ENCODE data around the gene CNGA4.

The CNGA4 gene

GRCh38 chr11:6238902-6239301 is at the start of gene CNGA4:
Gene CNGA4 (plus strand): TSS chr11:6239089. CDS start chr11:6239207, 118 bp downstream.
- DNase-seq (ENCODE audit: low spot score), result no peak

DNA sequence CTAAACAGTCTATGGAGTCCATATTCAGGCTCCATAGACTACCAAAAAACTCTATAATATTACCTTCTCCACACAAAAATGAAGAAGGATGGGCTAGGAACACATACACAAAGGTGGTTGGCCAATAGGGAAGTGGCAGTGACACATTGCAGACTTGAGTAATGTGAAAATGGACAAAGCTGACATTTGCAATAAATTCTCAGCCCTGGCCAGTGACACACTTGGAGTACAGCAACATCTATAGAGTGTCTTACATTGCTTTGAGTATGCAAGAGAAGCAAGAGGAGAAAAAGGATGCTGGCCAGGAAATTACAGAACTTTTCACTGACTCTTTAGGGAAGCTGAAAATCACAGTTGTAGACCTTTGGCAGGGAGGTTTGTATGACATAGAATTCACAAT is 47.1 kb upstream of the CNGA4 start:
- DNase-seq (ENCODE audit: low spot score), result no peak

- no peak for DNase-seq (ENCODE audit: low spot score)
Measured at GRCh38 chr11:6194065-6194581, 44.8 kb upstream of the CNGA4 start.

DNA sequence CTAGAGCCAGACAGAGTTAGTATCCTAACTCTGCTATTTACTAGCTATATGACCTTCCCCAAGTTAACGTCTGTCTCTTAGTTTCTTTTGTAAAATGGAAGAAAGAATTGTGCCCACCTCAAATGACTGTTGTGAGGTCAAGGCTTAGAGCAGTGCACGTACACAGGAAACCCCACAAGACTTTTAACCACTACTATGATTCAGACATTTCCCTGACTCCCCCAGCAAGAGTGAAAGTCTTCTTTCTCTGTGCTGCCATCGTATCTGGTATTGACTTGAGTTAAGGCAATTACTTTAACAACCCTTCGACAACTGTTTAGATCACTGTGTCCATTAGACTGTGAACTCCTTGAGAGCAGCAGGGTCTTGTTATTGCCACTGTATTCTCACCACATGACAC is 42.5 kb upstream of the CNGA4 start:
- no peak for DNase-seq (ENCODE audit: low spot score)

DNA sequence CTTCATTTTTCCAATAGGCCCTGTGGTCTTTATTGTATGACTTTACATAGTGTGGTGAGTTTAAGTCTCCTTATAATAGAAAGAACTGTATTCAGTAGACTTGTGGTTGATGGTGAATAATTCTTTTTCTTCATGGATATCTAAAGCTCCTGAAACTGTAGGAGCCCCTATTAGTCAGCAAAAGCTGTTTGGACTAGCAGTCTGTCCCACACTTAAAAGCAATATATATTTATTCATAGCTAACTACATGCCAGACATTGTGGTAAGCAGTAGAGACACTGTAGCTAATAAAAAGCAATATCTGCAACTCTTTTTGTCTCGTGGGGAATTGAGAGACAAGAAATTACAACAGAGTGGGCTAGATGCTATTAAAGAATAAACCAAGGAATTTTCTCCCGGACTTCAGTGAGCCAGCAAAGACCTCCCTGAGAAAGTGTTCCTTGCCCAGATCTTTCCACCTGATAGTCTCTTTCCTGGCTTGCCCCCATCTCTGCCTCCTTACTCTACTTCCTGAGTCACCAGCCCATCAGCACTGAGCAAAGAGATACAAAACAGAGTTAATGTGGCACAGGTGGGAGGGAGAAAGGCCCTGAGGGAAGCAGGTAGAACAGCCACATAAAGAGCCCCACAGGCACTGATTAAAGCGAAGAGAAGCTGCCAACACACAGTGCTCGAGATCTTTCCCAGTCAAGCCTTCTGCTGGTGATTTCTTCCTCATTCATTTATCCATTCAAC is 41.3 kb upstream of the CNGA4 start:
- DNase-seq (ENCODE audit: low spot score), result no peak

DNA sequence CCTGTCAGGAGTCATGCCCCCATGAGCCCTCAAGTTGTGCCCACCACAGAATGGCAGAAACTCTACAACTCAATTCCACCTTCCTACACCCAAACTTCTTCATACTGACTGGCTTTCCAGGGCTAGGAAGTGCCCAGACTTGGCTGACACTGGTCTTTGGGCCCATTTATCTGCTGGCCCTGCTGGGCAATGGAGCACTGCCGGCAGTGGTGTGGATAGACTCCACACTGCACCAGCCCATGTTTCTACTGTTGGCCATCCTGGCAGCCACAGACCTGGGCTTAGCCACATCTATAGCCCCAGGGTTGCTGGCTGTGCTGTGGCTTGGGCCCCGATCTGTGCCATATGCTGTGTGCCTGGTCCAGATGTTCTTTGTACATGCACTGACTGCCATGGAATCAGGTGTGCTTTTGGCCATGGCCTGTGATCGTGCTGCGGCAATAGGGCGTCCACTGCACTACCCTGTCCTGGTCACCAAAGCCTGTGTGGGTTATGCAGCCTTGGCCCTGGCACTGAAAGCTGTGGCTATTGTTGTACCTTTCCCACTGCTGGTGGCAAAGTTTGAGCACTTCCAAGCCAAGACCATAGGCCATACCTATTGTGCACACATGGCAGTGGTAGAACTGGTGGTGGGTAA is 39.6 kb upstream of the CNGA4 start, which contains the start of gene OR52W1:
OR52W1 (plus strand) TSS at position 51 of the 637 bp plus-strand sequence; CDS start at position 51, 0 bp downstream.
- no peak for DNase-seq (ENCODE audit: low spot score)

- no peak for DNase-seq (ENCODE audit: low spot score)
Measured at GRCh38 chr11:6200975-6201374, 37.9 kb upstream of the CNGA4 start.

DNA sequence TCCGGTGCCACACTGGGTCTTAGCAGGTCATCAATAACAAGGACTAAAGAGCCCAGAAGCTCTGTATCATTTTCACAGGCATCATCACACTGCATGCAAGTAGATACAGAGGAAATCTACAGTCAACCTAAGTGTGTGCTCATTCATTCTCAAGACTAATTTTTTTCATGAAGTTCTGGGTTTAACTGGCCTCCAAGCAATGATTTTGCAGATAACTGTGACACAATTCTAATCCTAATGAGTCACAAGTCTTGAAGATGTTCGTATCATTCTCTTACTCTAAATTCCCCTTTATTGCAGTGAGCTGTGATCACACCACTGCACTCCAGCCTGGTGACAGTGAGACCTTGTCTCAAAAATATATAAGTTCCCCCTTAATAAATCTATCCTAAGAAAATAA is 37.4 kb upstream of the CNGA4 start:
- no peak for DNase-seq (ENCODE audit: low spot score)

DNA sequence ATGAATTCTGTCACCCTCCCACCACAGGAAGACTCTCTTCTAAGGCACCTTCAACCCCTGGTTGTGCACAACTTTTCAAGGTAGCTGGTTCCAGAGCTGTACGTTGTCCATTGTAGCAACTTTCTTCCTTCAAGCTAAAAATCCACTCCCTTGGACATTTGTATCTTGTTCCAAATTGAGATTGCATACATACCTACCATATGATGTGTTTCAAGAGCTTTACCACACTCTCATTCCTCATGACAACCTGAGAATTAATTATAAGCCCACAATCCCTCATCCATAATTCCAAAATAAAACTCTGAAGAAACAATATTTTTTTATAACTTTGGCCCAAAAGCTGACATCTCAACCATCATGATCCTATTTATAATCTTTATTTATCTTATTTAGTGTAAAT is 36.8 kb upstream of the CNGA4 start:
- DNase-seq (ENCODE audit: low spot score), result no peak

GRCh38 chr11:6203327-6203726 is 35.6 kb upstream of the CNGA4 start:
- DNase-seq (ENCODE audit: low spot score), result no peak

DNA sequence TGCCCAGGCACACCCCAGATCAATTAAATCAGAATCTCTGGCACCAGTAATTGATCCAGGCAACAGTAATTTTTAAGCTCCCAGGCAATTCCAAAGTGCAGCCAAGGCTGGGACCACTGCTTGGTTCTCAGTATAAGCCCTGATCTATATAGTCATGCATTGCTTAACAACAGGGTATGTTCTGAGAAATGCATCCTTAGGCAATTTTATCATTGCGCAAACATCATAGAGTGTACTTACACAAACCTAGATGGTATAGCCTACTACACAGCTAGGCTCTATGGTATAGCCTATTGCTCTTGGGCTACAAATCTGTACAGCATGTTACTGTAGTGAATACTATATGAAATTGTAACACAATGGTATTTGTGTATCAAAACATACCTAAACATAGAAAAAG is 34.2 kb upstream of the CNGA4 start:
- no peak for DNase-seq (ENCODE audit: low spot score)

DNA sequence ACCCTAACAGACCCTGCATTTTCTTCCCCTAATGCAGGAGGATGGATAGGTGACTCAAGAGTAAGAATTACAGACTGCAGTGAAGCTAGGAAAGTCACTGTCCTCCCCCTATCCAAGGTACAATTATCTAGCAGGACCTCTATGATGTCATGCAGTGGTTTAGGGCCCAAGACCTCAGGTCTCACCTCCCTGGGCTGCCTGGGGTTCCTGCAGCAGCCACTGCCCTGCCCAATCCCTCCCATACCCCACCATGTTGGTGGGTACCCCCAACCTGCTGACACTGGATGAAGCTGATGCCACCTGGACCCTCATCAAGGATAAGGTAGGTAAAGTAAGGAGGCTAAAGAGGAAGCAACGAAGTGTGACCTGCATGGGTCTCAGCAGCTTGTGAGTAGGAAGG is 33.5 kb upstream of the CNGA4 start, which contains the start of gene C11orf42:
C11orf42 (plus strand) TSS at position 192 of the 400 bp plus-strand sequence; CDS start at position 251, 59 bp downstream.
- no peak for DNase-seq (ENCODE audit: low spot score)

GRCh38 chr11:6206456-6207180 is 32.3 kb upstream of the CNGA4 start:
- DNase-seq (ENCODE audit: low spot score), result no peak

- DNase-seq (ENCODE audit: low spot score), result no peak
Measured at GRCh38 chr11:6209801-6210200, 29.1 kb upstream of the CNGA4 start.

GRCh38 chr11:6210274-6210955 is 28.5 kb upstream of the CNGA4 start:
- no peak for DNase-seq (ENCODE audit: low spot score)

- no peak for DNase-seq (ENCODE audit: low spot score)
Measured at GRCh38 chr11:6214530-6214929, 24.4 kb upstream of the CNGA4 start.

- no peak for DNase-seq (ENCODE audit: low spot score)
Measured at GRCh38 chr11:6216501-6216900, 22.4 kb upstream of the CNGA4 start.

GRCh38 chr11:6217722-6218121 is 21.2 kb upstream of the CNGA4 start:
- DNase-seq (ENCODE audit: low spot score), result no peak

DNA sequence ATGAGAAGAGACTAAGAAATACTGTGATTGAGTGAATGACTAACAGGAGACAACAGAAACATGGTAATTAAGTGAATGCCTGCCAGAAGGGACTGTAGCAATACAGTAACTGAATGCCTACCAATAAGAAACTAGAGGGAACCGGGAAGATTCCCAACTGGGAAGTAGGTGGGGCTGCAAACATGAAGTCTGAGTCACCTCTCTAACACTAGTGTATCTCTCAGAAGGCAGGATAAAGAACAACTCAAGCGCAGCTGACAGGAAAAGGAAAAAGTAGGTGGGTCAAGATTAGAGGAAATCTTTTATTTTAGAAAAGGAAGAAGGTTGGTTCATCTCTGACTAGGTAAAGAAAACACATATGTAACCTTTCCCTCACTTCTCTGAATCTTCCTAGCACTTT is 19.5 kb upstream of the CNGA4 start:
- DNase-seq (ENCODE audit: low spot score), result no peak

DNA sequence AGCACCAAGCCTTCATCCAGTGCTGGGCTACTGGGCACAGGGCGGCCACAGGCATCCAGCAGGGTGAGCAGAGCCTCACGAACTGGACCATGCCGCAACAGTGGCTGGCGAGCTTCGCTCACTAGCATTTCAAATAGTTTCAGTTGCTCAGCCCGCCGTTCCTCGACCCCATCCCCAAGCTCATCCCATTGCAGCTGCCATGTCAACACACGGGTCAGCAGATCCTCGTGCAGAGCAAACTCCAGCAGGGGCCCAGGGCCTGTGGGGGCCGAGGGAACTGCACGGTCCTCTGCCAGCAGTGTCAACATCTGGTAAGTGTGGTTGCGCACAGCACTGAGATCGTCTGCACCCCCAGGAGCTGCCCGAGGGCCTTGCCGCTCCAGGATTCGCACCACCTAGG is 15.0 kb upstream of the CNGA4 start:
- DNase-seq (ENCODE audit: low spot score), result no peak

- DNase-seq (ENCODE audit: low spot score), result no peak
Measured at GRCh38 chr11:6224421-6224820, 14.5 kb upstream of the CNGA4 start.

DNA sequence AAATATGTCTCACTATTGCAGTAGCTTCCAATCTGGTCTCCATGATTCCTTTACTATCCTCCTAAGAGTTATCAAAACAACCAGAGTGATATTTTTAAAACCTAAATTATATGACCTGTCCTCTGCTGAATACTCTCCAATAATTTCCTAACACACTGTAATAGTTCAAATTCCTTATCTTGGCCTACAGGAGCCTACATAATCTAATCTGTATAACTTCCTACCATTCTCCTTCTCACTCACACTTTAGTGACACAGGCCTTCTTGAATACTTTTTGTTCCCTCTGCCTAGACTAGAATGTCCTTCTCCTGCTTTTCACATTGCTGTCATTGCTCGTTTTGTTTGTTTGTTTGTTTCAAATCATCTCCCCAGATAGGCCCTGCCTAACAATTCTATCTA is 13.9 kb upstream of the CNGA4 start:
- DNase-seq (ENCODE audit: low spot score), result no peak
